ENCODE data around the gene CDK14. TPM values are rescaled to one million over a fixed set of nuclear protein-coding genes. Genes with fewer than 3 reads are reported as not detected.

Gene CDK14
- total and polyA plus RNA-seq, 2 of the 8 experiments (the other 6 are each of a cell fraction or from before 2014, with no cell fraction given): 5.5 to 47.3 TPM

DNA sequence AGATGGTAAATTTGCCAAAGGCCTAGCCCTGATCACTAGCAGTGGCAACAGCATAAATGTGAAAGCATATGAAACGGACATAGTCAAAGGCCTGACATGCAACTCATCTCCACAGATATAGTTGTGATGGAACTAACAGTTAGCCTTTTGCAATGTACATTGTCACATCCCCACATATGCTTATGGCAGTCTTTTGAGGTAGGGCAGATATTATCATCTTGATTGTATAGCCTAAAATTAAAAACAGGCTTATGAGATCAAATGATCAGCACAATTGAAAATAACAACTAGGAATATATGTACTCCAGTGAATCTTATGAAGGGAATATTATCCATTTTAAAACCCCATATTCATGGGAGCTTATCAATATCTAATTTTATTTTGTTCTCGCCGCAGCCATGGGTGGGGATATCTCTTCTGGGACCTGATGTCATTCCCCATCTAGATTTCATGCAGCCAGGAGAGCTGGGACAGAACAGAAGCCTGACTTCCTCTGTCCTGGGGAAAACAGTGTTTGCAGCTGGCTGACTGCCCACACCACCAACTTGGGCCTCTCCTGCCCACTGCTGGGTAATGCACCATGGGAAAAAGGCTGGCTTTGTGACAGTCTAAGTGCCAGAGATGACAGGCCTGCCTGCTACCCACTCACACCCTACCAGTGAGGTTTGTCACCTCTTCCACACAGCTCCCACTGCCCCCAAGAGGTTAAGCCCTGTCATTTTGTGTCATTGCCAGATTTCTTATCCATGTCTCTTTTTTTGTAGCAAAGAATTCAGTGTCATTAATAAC is 487.9 kb downstream of the CDK14 start:
- Histone ChIP-seq H2BK20ac (ENCODE audit: low read length) (no peak overlapping the region), H2BK5ac (ENCODE audit: low read depth, low read length) (no peak overlapping the region), H3K79me2 (ENCODE audit: control insufficient read depth in 1 of 2, insufficient read depth in 2 of 2, low read length in 2 of 2) (no peaks in the 10 kb centered on the region), H4K91ac (replicated peaks; ENCODE audit: insufficient read length, low read length) (no peak overlapping the region), H3K27me3 (replicated peaks in 1 of 4; ENCODE audit: control insufficient read depth in 3 of 4, extremely low read depth in 1 of 4, insufficient read depth in 3 of 4, low read length in 3 of 4) (peaks cover 0 to 2% (median 0%) of the 10 kb centered on the region in 4 experiments; a peak in 1 of 7 replicates), H3K4me3 (ENCODE audit: extremely low read depth in 1 of 4, insufficient read depth in 2 of 4, low read depth in 3 of 4, low read length in 4 of 4) (no peak overlapping the region), H3K79me1 (ENCODE audit: low read depth, low read length) (no peaks in the 10 kb centered on the region), H2AK5ac (ENCODE audit: low read depth, low read length) (no peak overlapping the region), H3K23ac (ENCODE audit: insufficient read length) (no peak overlapping the region), H3K4me1 (replicated peaks in 1 of 4; ENCODE audit: control insufficient read depth in 3 of 4, insufficient read depth in 4 of 4, low read length in 3 of 4) (no peaks in the 10 kb centered on the region), H3K4ac (replicated peaks; ENCODE audit: insufficient read length, low read depth, low read length) (no peak overlapping the region), H4K8ac (ENCODE audit: extremely low read depth, insufficient read depth, low read length) (no peak overlapping the region), H3K14ac (ENCODE audit: insufficient read length) (no peak overlapping the region), H3K23me2 (ENCODE audit: low read depth, low read length) (no peaks in the 10 kb centered on the region), H2BK15ac (ENCODE audit: low read length) (no peak overlapping the region), H3K56ac (replicated peaks; ENCODE audit: insufficient read length, low read depth, low read length) (no peak overlapping the region), H3K36me3 (ENCODE audit: control insufficient read depth in 2 of 4, insufficient read depth in 4 of 4, low read length in 3 of 4) (no peaks in the 10 kb centered on the region), H3K18ac (ENCODE audit: extremely low read depth, low read length) (no peak overlapping the region), H3K4me2 (ENCODE audit: insufficient read depth in 1 of 2, low read depth in 2 of 2, low read length in 2 of 2) (no peak overlapping the region), H2BK12ac (ENCODE audit: low read depth, low read length) (no peak overlapping the region), H2AFZ (ENCODE audit: low read length) (no peak overlapping the region), H2BK120ac (replicated peaks; ENCODE audit: low read depth, low read length) (no peak overlapping the region), H4K5ac (ENCODE audit: insufficient read length, low read depth, low read length) (no peak overlapping the region), H4K20me1 (replicated peaks in 1 of 2; ENCODE audit: control insufficient read depth in 1 of 2, insufficient read depth in 2 of 2, low read length in 2 of 2) (no peaks in the 10 kb centered on the region), H3K9me3 (ENCODE audit: insufficient read depth in 2 of 2, low read depth in 1 of 2, low read length in 1 of 2) (no peaks in the 10 kb centered on the region), H3K27ac (ENCODE audit: low read depth, low read length) (no peak overlapping the region), H3K9ac (replicated peaks in 1 of 4; ENCODE audit: extremely low read depth in 1 of 4, low read depth in 3 of 4, low read length in 3 of 4) (no peak overlapping the region)
- FAIRE-seq (no peak), DNase-seq (ENCODE audit: low read depth in 1 of 2, low spot score in 2 of 2) (no peak)
- ChIA-PET POLR2A (ENCODE audit: partially characterized antibody) (no interaction called here), CTCF (ENCODE audit: partially characterized antibody) (interaction anchor here (0.5 to 2.3 kb wide), 15 partner anchors 9 to 1431 kb away, joined by 3 to 9 read pairs (median 3); no protein-coding TSS in a partner anchor)
- WGBS, 2 experiments (ENCODE audit: extremely low coverage in 1 of 2, insufficient coverage in 1 of 2, insufficient read length in 1 of 2, insufficient replicate concordance in 2 of 2, low coverage in 1 of 2, low lambda C conversion rate in 2 of 2, missing lambda C conversion rate in 1 of 2): 69% methylated on average over 3 of the region's 3 CpGs; no CpG with 5 or more reads in 1 of the 2 experiments
- TF ChIP-seq MAFK (IDR thresholded peaks at IDR 0.05; ENCODE audit: low read depth, low read length) (no peak), JUN (IDR thresholded peaks at IDR 0.05; ENCODE audit: low read depth, low read length) (no peak), RNF2 (IDR thresholded peaks at IDR 0.05; ENCODE audit: borderline replicate concordance, low read depth, low read length, missing control alignments, poor library complexity, severe bottlenecking) (no peak), JUND (IDR thresholded peaks at IDR 0.05; ENCODE audit: low read length) (no peak), TAF1 (IDR thresholded peaks at IDR 0.05; ENCODE audit: low read depth, low read length) (no peak), TAF7 (optimal IDR thresholded peaks at IDR 0.05; ENCODE audit: borderline replicate concordance, low read depth, low read length) (no peak), SIN3A (conservative IDR thresholded peaks at IDR 0.05 in 1 of 2, IDR thresholded peaks at IDR 0.05 in 1 of 2; ENCODE audit: low read depth in 1 of 2, low read length in 2 of 2) (no peak), CTBP2 (IDR thresholded peaks at IDR 0.05; ENCODE audit: borderline replicate concordance, insufficient read depth, insufficient read length, low read length) (no peak), YY1 (IDR thresholded peaks at IDR 0.05; ENCODE audit: low read depth, low read length) (no peak), RFX5 (IDR thresholded peaks at IDR 0.05; ENCODE audit: borderline replicate concordance, low read depth, low read length) (no peak)
- TF ChIP-seq, protein P1, sequence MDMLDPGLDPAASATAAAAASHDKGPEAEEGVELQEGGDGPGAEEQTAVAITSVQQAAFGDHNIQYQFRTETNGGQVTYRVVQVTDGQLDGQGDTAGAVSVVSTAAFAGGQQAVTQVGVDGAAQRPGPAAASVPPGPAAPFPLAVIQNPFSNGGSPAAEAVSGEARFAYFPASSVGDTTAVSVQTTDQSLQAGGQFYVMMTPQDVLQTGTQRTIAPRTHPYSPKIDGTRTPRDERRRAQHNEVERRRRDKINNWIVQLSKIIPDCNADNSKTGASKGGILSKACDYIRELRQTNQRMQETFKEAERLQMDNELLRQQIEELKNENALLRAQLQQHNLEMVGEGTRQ (IDR thresholded peaks at IDR 0.05; ENCODE audit: low read length): no peak
